ENCODE results near the gene IL10RB.

Gene IL10RB

DNA sequence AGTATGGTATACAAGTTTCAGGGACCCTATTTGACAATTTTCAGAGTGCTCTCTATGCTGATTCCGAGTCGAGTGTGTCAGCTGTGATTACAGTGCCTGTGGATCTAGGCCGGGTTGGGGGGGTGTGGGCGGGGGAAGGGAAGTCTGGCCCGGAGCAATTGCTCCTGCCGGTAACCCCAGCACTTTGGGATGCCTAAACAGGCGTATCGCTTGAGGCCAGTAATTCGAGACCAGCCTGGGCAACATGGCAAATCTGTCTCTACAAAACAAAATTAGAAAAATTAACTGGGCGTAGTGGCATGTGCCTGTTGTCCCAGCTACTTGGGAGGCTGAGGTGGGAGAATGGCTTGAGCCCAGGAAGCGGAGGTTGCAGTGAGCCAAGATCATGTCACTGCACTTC is 1.6 kb upstream of the IL10RB start:
- Histone ChIP-seq H3K27me3 (ENCODE audit: insufficient read depth, low read depth, severe bottlenecking) (no peaks in the 10 kb centered on the region), H3K4me3 (ENCODE audit: low read depth, low read length) (no peak overlapping the region), H3K27ac (no peak overlapping the region), H3K9me3 (ENCODE audit: severe bottlenecking) (no peaks in the 10 kb centered on the region), H3K36me3 (peaks cover 9% of the 10 kb centered on the region)
- TF ChIP-seq, protein P1, sequence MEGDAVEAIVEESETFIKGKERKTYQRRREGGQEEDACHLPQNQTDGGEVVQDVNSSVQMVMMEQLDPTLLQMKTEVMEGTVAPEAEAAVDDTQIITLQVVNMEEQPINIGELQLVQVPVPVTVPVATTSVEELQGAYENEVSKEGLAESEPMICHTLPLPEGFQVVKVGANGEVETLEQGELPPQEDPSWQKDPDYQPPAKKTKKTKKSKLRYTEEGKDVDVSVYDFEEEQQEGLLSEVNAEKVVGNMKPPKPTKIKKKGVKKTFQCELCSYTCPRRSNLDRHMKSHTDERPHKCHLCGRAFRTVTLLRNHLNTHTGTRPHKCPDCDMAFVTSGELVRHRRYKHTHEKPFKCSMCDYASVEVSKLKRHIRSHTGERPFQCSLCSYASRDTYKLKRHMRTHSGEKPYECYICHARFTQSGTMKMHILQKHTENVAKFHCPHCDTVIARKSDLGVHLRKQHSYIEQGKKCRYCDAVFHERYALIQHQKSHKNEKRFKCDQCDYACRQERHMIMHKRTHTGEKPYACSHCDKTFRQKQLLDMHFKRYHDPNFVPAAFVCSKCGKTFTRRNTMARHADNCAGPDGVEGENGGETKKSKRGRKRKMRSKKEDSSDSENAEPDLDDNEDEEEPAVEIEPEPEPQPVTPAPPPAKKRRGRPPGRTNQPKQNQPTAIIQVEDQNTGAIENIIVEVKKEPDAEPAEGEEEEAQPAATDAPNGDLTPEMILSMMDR (IDR thresholded peaks at IDR 0.05; ENCODE audit: low read depth, low read length) = no peak
- no peak for DNase-seq

DNA sequence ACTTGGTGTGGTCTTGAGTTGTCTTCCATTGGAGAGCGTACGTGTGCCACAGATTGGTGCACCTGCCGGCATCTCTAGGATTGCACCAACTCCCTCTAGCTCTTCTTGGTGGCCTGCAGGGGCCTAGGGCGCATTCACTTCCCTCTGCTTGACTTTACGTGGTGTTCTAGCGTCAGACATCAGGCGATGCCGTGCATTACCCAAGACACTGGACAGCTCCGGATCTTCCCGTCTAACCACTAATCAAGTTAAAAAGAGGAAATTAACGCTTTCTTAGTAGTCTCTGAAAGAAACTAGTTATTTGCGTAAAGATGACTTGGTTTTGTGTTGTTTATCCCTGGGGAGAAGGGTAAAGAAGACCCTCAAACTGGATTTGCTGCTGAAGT is 510 bp upstream of the IL10RB start:
- no peak for DNase-seq
- Histone ChIP-seq H3K27me3 (ENCODE audit: insufficient read depth, low read depth, severe bottlenecking) (no peaks in the 10 kb centered on the region), H3K36me3 (peaks cover 9% of the 10 kb centered on the region), H3K27ac (no peak overlapping the region), H3K9me3 (ENCODE audit: severe bottlenecking) (no peaks in the 10 kb centered on the region), H3K4me3 (ENCODE audit: low read depth, low read length) (peak overlapping the region; percentile 84)
- TF ChIP-seq, protein P1 (IDR thresholded peaks at IDR 0.05; ENCODE audit: low read depth, low read length) = no peak

DNA sequence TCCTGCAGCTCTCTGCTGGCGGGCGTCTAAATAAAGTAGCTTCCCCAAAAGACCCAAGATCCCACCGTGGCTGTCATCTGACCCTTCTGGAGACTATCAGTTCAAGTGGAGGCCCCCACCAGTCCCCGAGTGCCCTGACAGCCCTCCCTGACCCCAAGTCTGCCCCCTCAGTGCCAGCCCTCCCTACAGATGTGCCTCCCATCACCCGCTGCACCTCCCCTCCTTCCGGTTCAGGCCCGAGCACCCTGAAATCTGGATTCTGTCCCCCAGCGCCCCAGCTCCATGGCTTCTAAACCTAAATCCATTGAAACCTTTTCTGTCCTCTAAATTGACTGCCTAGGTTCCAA is 595 bp downstream of the IL10RB start:
- Histone ChIP-seq H3K27ac (peak overlapping the region; percentile 66), H3K9me3 (ENCODE audit: severe bottlenecking) (no peaks in the 10 kb centered on the region), H3K4me3 (ENCODE audit: low read depth, low read length) (peak overlapping the region; percentile 84), H3K27me3 (ENCODE audit: insufficient read depth, low read depth, severe bottlenecking) (no peaks in the 10 kb centered on the region), H3K36me3 (peaks cover 15% of the 10 kb centered on the region)
- TF ChIP-seq, protein P1 (IDR thresholded peaks at IDR 0.05; ENCODE audit: low read depth, low read length) = no peak
- DNase-seq = no peak

DNA sequence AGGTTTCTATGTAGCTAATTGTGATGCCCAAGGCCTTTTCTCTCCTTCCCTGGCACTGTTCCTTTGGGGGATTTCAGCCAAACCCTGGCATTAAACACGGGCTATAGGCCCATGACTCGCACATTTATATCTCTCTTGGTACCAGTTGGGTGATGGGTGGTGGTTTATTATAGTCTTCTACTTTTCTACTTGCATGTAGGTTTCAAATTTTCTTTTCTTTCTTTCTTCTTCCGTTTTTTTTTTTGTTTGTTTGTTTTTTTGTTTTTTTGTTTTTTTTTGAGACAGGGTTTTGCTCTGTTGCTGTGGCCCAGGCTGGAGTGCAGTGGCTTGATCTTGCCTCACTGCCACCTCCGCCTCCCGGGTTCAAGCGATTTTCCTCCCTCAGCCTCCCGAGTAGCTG is 1.1 kb downstream of the IL10RB start:
- H3K27me3 ChIP-seq (ENCODE audit: insufficient read depth, low read depth, severe bottlenecking) = no peaks in the 10 kb centered on the region
- TF ChIP-seq, protein P1 (IDR thresholded peaks at IDR 0.05; ENCODE audit: low read depth, low read length) = no peak
- DNase-seq = no peak
- no peak overlapping the region; the same call in 1 of the 2 replicates for H3K27ac ChIP-seq
- H3K36me3 ChIP-seq = peaks cover 15% of the 10 kb centered on the region
- H3K4me3 ChIP-seq (ENCODE audit: low read depth, low read length) = peak overlapping the region; percentile 84
- H3K9me3 ChIP-seq (ENCODE audit: severe bottlenecking) = no peaks in the 10 kb centered on the region

DNA sequence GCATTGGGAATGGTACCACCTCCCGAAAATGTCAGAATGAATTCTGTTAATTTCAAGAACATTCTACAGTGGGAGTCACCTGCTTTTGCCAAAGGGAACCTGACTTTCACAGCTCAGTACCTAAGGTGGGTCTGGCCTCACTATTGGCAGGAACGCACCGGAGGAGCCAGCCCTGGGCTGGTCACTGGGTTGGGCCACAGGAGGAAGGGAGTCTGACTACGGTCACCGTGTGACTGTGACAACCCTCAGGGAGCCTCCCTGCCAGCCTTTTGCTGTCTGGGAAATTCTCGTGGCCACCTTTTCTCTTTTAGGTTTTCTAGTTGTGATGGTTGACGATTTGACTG is 2.2 kb downstream of the IL10RB start:
- Histone ChIP-seq H3K27me3 (ENCODE audit: insufficient read depth, low read depth, severe bottlenecking) (no peaks in the 10 kb centered on the region), H3K9me3 (ENCODE audit: severe bottlenecking) (no peaks in the 10 kb centered on the region), H3K36me3 (peaks cover 11% of the 10 kb centered on the region), H3K27ac (no peak overlapping the region), H3K4me3 (ENCODE audit: low read depth, low read length) (no peak overlapping the region)
- TF ChIP-seq, protein P1 (IDR thresholded peaks at IDR 0.05; ENCODE audit: low read depth, low read length) = no peak
- no peak for DNase-seq

DNA sequence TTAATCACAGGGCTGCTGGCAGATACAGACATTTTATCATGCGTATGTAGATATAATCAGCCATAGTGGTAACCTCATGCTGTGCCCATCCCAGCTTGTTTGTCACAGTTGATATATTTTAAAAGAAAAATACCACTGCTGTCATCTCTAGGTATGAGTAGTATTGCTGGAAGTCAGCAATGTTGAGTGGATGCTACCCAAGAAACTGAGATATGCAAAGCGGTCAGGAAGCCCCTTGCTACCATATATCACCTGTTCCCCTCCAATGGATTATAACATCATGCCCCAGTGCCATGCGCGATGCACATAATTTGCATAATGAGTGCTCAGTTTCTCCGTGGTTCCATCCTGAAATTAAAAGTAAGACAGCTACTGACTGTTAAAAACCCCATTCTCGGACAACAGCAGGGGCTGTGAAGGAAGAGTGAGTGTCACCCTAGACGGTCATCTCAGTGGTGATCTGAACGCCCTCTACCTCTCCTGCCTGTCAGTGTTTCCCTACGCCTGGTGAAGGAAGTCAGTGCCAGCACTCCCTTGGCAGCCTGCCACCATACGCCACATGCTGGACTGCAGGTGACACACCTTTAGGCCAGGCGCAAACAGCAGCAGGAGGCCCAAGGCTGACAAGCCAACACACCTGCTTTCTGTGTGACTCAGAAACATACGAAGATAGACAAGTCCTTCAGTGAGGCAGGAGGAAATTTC is 2.7 kb downstream of the IL10RB start:
- no peak for DNase-seq
- no peaks in the 10 kb centered on the region for H3K9me3 ChIP-seq (ENCODE audit: severe bottlenecking)
- H3K27me3 ChIP-seq (ENCODE audit: insufficient read depth, low read depth, severe bottlenecking) = no peaks in the 10 kb centered on the region
- no peak overlapping the region for H3K4me3 ChIP-seq (ENCODE audit: low read depth, low read length)
- H3K36me3 ChIP-seq = peaks cover 12% of the 10 kb centered on the region
- TF ChIP-seq, protein P1 (IDR thresholded peaks at IDR 0.05; ENCODE audit: low read depth, low read length) = no peak
- no peak overlapping the region for H3K27ac ChIP-seq
